Transverse colon (tissue), 4 donors: Measurements from ENCODE around the gene EEF2. TPM values are rescaled to one million over a fixed set of nuclear protein-coding genes. Genes with fewer than 3 reads are reported as not detected.

Experiments used
- DNase-seq: peaks from one replicate; pipeline ENCODE4 v3.0.0-alpha.2; 2019
- H3K27ac ChIP-seq, 4 donors: fragments of 200-600 bp; sonication (generic); 2 replicates each; pipeline ENCODE4 v1.5.1; 2016 to 2018; ENCODE audit warnings: inconsistent platforms in 4 of 4
- H3K27me3 ChIP-seq: fragments of 200-600 bp; sonication (generic); 2 replicates; pipeline ENCODE4 v1.5.1; 2017; ENCODE audit warnings: inconsistent platforms
- H3K36me3 ChIP-seq, 4 donors: fragments of 200-600 bp; sonication (generic); 2 replicates each; pipeline ENCODE4 v1.5.1; 2017 to 2019; ENCODE audit warnings: inconsistent platforms in 4 of 4
- H3K4me1 ChIP-seq, 4 donors: fragments of 200-600 bp; sonication (generic); 2 replicates each; pipeline ENCODE4 v1.5.1; 2017 to 2020; ENCODE audit warnings: inconsistent platforms in 4 of 4
- H3K4me3 ChIP-seq, 4 donors: fragments of 200-600 bp; sonication (generic); 1 replicate in 1 of 4; 2 replicates in 3 of 4; pipeline versions ENCODE4 v1.5.1 to v1.6.1; 2017 to 2019; ENCODE audit warnings: inconsistent platforms in 4 of 4
- H3K9me3 ChIP-seq, 2 donors: fragments of 200-600 bp; sonication (generic); 2 replicates each; pipeline ENCODE4 v1.5.1; 2017 to 2019; ENCODE audit warnings: inconsistent platforms in 2 of 2
- CTCF ChIP-seq, 5 experiments: fragments of 200-600 bp in 3 of 5; fragments of 450-650 bp in 2 of 5; sonication (generic) in 3 of 5; IDR thresholded peaks; 1 replicate in 2 of 5; 2 replicates in 3 of 5; pipeline ENCODE4 v1.5.1; 2016 to 2017; ENCODE audit warnings: antibody characterized with exemption in 5 of 5, inconsistent platforms in 3 of 5, mild to moderate bottlenecking in 2 of 5, moderate library complexity in 1 of 5
- EP300 ChIP-seq: sonication (generic); formaldehyde crosslinking; IDR thresholded peaks from one replicate; pipeline ENCODE4 v1.6.1; 2017; ENCODE audit warnings: antibody characterized with exemption, low read depth
- POLR2A ChIP-seq: fragments of 450-650 bp; IDR thresholded peaks from one replicate; pipeline ENCODE4 v1.6.1; 2016; ENCODE audit warnings: antibody characterized with exemption, mild to moderate bottlenecking, moderate library complexity
- POLR2AphosphoS5 ChIP-seq, 3 donors: sonication (generic); formaldehyde crosslinking; IDR thresholded peaks; one replicate each; pipeline ENCODE4 v1.6.1; 2016; ENCODE audit warnings: antibody characterized with exemption in 3 of 3
- WGBS, 2 donors: methylation state at CpG; one replicate each; pipeline ENCODE4 v1.1.5; 2018; ENCODE audit warnings: low coverage in 1 of 2; 5-methylcytosine and 5-hydroxymethylcytosine counted together
- in situ Hi-C, 4 donors: fragments of 200-750 bp; cut with MboI; loops; one replicate each; pipeline versions ENCODE4 v1.15.0 to v1.15.1; 2017; ENCODE audit warnings: low sequenced_read_pairs in 3 of 4, low pct_ligation_motif_present in 1 of 4, low pct_unique_long_range_greater_than_20kb in 1 of 4
- intact Hi-C: fragments of 100-400 bp; cut with DNase I; formaldehyde crosslinking; loops from one replicate; pipeline ENCODE4 v1.15.1; 2023; ENCODE audit warnings: low total_unique reads
- total RNA-seq, 4 donors: library from RNA; depleted of rRNA; stranded (reverse); fragments of >200 nt; gene quantifications; one replicate each; pipeline ENCODE4 v1.1.0, GENCODE V29; 2016

EEF2 gene
- total RNA-seq, 4 donors from 2014 or later, result 1,013 to 1,686 (median 1,532) TPM

GRCh38 chr19:3966051-3967017, 18.9 kb downstream of the EEF2 start:
- 44 to 80% methylated on average over 3 to 30 of the region's 30 CpGs for WGBS, 2 donors
- Histone ChIP-seq H3K27ac (peak overlapping the region; percentile 96 to 99 (median 98)), H3K4me3 (peak overlapping the region in 1 of 4 donors; percentile 31), H3K27me3 (no peaks in the 10 kb centered on the region), H3K4me1 (peaks cover 41 to 54% (median 50%) of the 10 kb centered on the region in 4 donors), H3K36me3 (peaks cover 0 to 35% (median 16%) of the 10 kb centered on the region in 4 donors), H3K9me3 (no peaks in the 10 kb centered on the region)
- peak; percentile 89 for DNase-seq
- in situ Hi-C loops, result no loop called here
- no peak for TF ChIP-seq CTCF (IDR thresholded peaks at IDR 0.05)
- no peak for TF ChIP-seq EP300
- TF ChIP-seq POLR2AphosphoS5 (IDR thresholded peaks at IDR 0.05), result peak; percentile 29 to 70 (median 51)
- TF ChIP-seq POLR2A, result no peak
- intact Hi-C loops, result no loop called here

GRCh38 chr19:3964256-3965194, 20.7 kb downstream of the EEF2 start:
- H3K4me3 ChIP-seq, result no peak overlapping the region
- H3K9me3 ChIP-seq, result no peaks in the 10 kb centered on the region
- H3K4me1 ChIP-seq, result peaks cover 38 to 44% (median 42%) of the 10 kb centered on the region in 4 donors
- WGBS, 2 donors, result 95% methylated on average over 48 of the region's 60 CpGs; no CpG with 5 or more reads in 1 of the 2 donors
- no peak for DNase-seq
- H3K27me3 ChIP-seq, result no peaks in the 10 kb centered on the region
- intact Hi-C loops, result no loop called here
- in situ Hi-C loops, result no loop called here
- TF ChIP-seq POLR2AphosphoS5 (IDR thresholded peaks at IDR 0.05), result no peak
- TF ChIP-seq CTCF (IDR thresholded peaks at IDR 0.05), result no peak
- TF ChIP-seq POLR2A, result no peak
- no peak for TF ChIP-seq EP300
- peaks cover 0 to 50% (median 24%) of the 10 kb centered on the region in 4 donors for H3K36me3 ChIP-seq
- H3K27ac ChIP-seq, result peak overlapping the region in 3 of 4 donors; percentile 26 to 99 (median 98)

- TF ChIP-seq POLR2A (no peak), POLR2AphosphoS5 (IDR thresholded peaks at IDR 0.05) (no peak), EP300 (no peak), CTCF (IDR thresholded peaks at IDR 0.05) (no peak)
- intact Hi-C loops (no loop called here), in situ Hi-C loops (no loop called here)
- H3K27me3 ChIP-seq, result no peaks in the 10 kb centered on the region
- H3K27ac ChIP-seq, result peak overlapping the region in 1 of 4 donors; percentile 1
- WGBS, 2 donors, result 95% methylated on average over 34 of the region's 35 CpGs; no CpG with 5 or more reads in 1 of the 2 donors
- H3K9me3 ChIP-seq, result no peaks in the 10 kb centered on the region
- peaks cover 0 to 59% (median 28%) of the 10 kb centered on the region in 4 donors for H3K36me3 ChIP-seq
- no peak for DNase-seq
- H3K4me3 ChIP-seq, result no peak overlapping the region
- H3K4me1 ChIP-seq, result peaks cover 31 to 36% (median 33%) of the 10 kb centered on the region in 4 donors
These were observed 21.6 kb downstream of the EEF2 start for GRCh38 chr19:3963458-3964255.
